HepG2 (cell line): ENCODE results near the gene EFNA2. TPM values are rescaled to one million over a fixed set of nuclear protein-coding genes. Genes with fewer than 3 reads are reported as not detected.

Experiments used
- ATF7 ChIP-seq, 2 experiments: fragments of 450-650 bp in 1 of 2; sonication (generic) in 1 of 2; formaldehyde crosslinking in 1 of 2; IDR thresholded peaks; 2 replicates each; pipeline versions ENCODE4 v1.4.0 to v1.6.1; 2016 to 2020; ENCODE audit warnings: antibody characterized with exemption in 1 of 2, mild to moderate bottlenecking in 1 of 2, missing genetic modification reagents in 1 of 2
- ELF4 ChIP-seq: sonication (generic); formaldehyde crosslinking; IDR thresholded peaks from 2 replicates; pipeline ENCODE4 v1.5.0; 2020; ENCODE audit warnings: missing genetic modification reagents, mild to moderate bottlenecking, moderate library complexity, borderline replicate concordance
- EZH2 ChIP-seq: conservative IDR thresholded peaks from 2 replicates; pipeline ENCODE4 v1.6.1; 2012; ENCODE audit warnings: mild to moderate bottlenecking, low read depth, low read length, moderate library complexity
- KAT8 ChIP-seq: IDR thresholded peaks from 2 replicates; pipeline ENCODE4 v1.6.1; 2016; ENCODE audit warnings: missing genetic modification reagents, missing compliant biosample characterization
- RBFOX2 ChIP-seq: fragments of 200-400 bp; formaldehyde crosslinking; IDR thresholded peaks from 2 replicates; pipeline ENCODE4 v1.6.1; 2017; ENCODE audit warnings: low read depth, mild to moderate bottlenecking, low read length
- RXRA ChIP-seq: sonication (generic); formaldehyde crosslinking; IDR thresholded peaks from 2 replicates; pipeline ENCODE4 v1.5.1; 2020; ENCODE audit warnings: missing genetic modification reagents
- SAP130 ChIP-seq: IDR thresholded peaks from 2 replicates; pipeline ENCODE4 v1.6.1; 2016; ENCODE audit warnings: low read depth
- SP4 ChIP-seq: sonication (generic); formaldehyde crosslinking; IDR thresholded peaks from 2 replicates; pipeline ENCODE4 v1.8.1; 2023; ENCODE audit warnings: mild to moderate bottlenecking, missing genetic modification reagents
- SPEN ChIP-seq: sonication (generic); formaldehyde crosslinking; IDR thresholded peaks from 2 replicates; pipeline ENCODE4 v1.5.1; 2020; ENCODE audit warnings: low read depth, mild to moderate bottlenecking, missing genetic modification reagents
- TAF1 ChIP-seq: sonication (generic); formaldehyde crosslinking; IDR thresholded peaks from 2 replicates; pipeline ENCODE4 v1.4.0; 2020; ENCODE audit warnings: missing genetic modification reagents
- TCF12 ChIP-seq, 2 experiments: fragments of 450-650 bp in 1 of 2; sonication (generic) in 1 of 2; formaldehyde crosslinking in 1 of 2; IDR thresholded peaks; 2 replicates each; pipeline versions ENCODE4 v1.6.1 to v1.8.0; 2017 to 2022; ENCODE audit warnings: antibody characterized with exemption in 1 of 2, mild to moderate bottlenecking in 1 of 2, missing genetic modification reagents in 1 of 2, moderate library complexity in 1 of 2
- ZNF235 ChIP-seq: sonication (generic); formaldehyde crosslinking; IDR thresholded peaks from 2 replicates; pipeline ENCODE4 v1.8.1; 2023; ENCODE audit warnings: mild to moderate bottlenecking, missing genetic modification reagents, borderline replicate concordance
- ZNF296 ChIP-seq: sonication (generic); formaldehyde crosslinking; conservative IDR thresholded peaks from 2 replicates; pipeline ENCODE4 v1.5.0; 2020; ENCODE audit warnings: mild to moderate bottlenecking, missing genetic modification reagents
- ZNF430 ChIP-seq: sonication (generic); formaldehyde crosslinking; IDR thresholded peaks from 2 replicates; pipeline ENCODE4 v1.9.0; 2021; ENCODE audit warnings: mild to moderate bottlenecking, missing genetic modification reagents
- ZNF431 ChIP-seq: sonication (generic); formaldehyde crosslinking; IDR thresholded peaks from 2 replicates; pipeline ENCODE4 v1.9.0; 2022; ENCODE audit warnings: missing genetic modification reagents, low read depth, mild to moderate bottlenecking, borderline replicate concordance
- ZNF839 ChIP-seq: sonication (generic); formaldehyde crosslinking; IDR thresholded peaks from 2 replicates; pipeline ENCODE4 v1.4.0; 2020; ENCODE audit warnings: missing genetic modification reagents, mild to moderate bottlenecking, borderline replicate concordance
- ZSCAN25 ChIP-seq: sonication (generic); formaldehyde crosslinking; IDR thresholded peaks from 2 replicates; pipeline ENCODE4 v1.8.0; 2022; ENCODE audit warnings: mild to moderate bottlenecking, missing genetic modification reagents
- polyA plus RNA-seq, 8 experiments: library from polyadenylated mRNA; depleted of rRNA in 3 of 8; stranded (reverse) in 7 of 8; unstranded in 1 of 8; fragments of >200 nt; fragmentation: Illumina TruSeq in 4 of 8; extraction: Trizol in 4 of 8; gene quantifications; 2 replicates each; pipeline versions ENCODE4 v1.2.1 to v1.2.3, GENCODE V29; 2011 to 2016; ENCODE audit warnings: low read depth in 4 of 8, missing spikeins in 1 of 8, mixed read lengths in 1 of 8; ENCODE audit not compliant: insufficient read depth in 1 of 8
- total RNA-seq, 5 experiments: library from RNA; depleted of rRNA; stranded (reverse); fragments of >200 nt; fragmentation: Illumina TruSeq; extraction: Trizol; gene quantifications; 2 replicates each; pipeline ENCODE4 v1.2.3, GENCODE V29; 2016; ENCODE audit warnings: low read depth in 1 of 5
- TF ChIP-seq, protein P1 (sequence below): sonication (generic); formaldehyde crosslinking; IDR thresholded peaks from 2 replicates; pipeline ENCODE4 v1.4.0; 2020; ENCODE audit warnings: missing genetic modification reagents
- TF ChIP-seq, protein P2 (sequence below): sonication (generic); formaldehyde crosslinking; IDR thresholded peaks from 2 replicates; pipeline ENCODE4 v1.8.0; 2022; ENCODE audit warnings: missing genetic modification reagents, mild to moderate bottlenecking, moderate library complexity, borderline replicate concordance
- TF ChIP-seq, protein P3 (sequence below): sonication (generic); formaldehyde crosslinking; IDR thresholded peaks from 2 replicates; pipeline ENCODE4 v1.4.0; 2020; ENCODE audit warnings: low read depth, missing genetic modification reagents

Gene EFNA2
- total and polyA plus RNA-seq, 2 of the 13 experiments (the other 11 are each of a cell fraction or from before 2014, with no cell fraction given), result 6.0 to 9.9 TPM

DNA sequence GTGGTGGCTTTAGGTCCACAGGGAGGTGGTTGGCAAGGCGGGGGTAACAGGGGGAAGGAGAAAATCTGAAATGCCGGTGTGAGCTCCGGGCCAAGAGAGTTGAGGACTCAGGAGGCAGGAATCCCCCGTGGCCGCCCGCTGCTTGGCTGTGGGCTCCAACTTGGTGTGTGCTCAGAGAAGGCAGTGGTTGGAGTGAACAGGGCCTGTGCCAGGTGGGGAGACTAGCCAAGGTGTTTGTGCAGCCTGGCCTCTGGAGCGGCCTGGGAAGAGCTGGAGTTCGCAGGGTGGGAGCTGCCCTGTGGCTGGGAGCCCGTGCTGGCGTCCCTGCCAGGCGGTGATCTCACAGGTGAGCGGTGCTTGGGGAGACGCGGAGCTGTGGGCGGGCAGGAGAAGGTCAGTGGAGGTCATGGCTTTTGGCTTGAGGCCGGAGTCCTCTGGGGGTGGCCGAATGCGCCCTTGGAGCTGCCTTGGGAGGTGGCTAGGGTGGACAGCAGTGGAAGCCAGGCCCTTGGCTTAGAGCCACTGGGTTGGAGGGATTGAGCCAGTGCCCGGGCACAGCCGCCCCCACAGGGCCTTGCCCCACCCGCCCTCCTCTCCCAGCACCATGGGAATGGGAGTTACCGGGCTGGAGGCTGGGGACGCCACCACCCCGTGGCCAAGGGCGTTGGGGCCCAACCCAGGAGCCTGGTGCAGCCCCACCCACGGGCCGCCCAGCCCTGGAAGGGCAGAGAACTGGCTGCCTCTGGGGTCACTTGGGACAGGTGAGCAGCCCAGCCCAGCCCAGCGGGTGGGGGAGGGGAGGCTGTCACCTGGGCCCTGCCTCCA, 23.7 kb upstream of the EFNA2 start (continued):
- TF ChIP-seq TCF12 (IDR thresholded peaks at IDR 0.05) (no peak), TCF12 (CRISPR knock-in tag; IDR thresholded peaks at IDR 0.05) (0 out of 2 replicates have a peak, but pooled peaks have one; percentile 8), SPEN (CRISPR knock-in tag) (peak; percentile 40; the same call in 1 of the 2 replicates), ZSCAN25 (CRISPR knock-in tag) (no peak; the same call in 1 of the 2 replicates), ATF7 (IDR thresholded peaks at IDR 0.05) (no peak), ATF7 (CRISPR knock-in tag; IDR thresholded peaks at IDR 0.05) (no peak), ZNF839 (CRISPR knock-in tag) (0 out of 2 replicates have a peak, but pooled peaks have one; percentile 44), SAP130 (CRISPR knock-in tag) (peak; percentile 72), RBFOX2 (peak; percentile 71; the same call in 1 of the 2 replicates), EZH2 (no peak), KAT8 (CRISPR knock-in tag) (0 out of 2 replicates have a peak, but pooled peaks have one; percentile 19), SP4 (CRISPR knock-in tag) (0 out of 2 replicates have a peak, but pooled peaks have one; percentile 36), ZNF296 (CRISPR knock-in tag) (peak; percentile 66; the same call in 1 of the 2 replicates), ELF4 (CRISPR knock-in tag) (no peak), ZNF430 (CRISPR knock-in tag) (peak; percentile 43; the same call in 1 of the 2 replicates), TAF1 (CRISPR knock-in tag) (0 out of 2 replicates have a peak, but pooled peaks have one; percentile 19), RXRA (CRISPR knock-in tag) (peak; percentile 89), ZNF431 (CRISPR knock-in tag) (0 out of 2 replicates have a peak, but pooled peaks have one; percentile 57), ZNF235 (CRISPR knock-in tag) (0 out of 2 replicates have a peak, but pooled peaks have one; percentile 8)
- TF ChIP-seq, protein P1, sequence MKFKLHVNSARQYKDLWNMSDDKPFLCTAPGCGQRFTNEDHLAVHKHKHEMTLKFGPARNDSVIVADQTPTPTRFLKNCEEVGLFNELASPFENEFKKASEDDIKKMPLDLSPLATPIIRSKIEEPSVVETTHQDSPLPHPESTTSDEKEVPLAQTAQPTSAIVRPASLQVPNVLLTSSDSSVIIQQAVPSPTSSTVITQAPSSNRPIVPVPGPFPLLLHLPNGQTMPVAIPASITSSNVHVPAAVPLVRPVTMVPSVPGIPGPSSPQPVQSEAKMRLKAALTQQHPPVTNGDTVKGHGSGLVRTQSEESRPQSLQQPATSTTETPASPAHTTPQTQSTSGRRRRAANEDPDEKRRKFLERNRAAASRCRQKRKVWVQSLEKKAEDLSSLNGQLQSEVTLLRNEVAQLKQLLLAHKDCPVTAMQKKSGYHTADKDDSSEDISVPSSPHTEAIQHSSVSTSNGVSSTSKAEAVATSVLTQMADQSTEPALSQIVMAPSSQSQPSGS (CRISPR knock-in tag), result peak; percentile 21; the same call in 1 of the 2 replicates
- TF ChIP-seq, protein P2, sequence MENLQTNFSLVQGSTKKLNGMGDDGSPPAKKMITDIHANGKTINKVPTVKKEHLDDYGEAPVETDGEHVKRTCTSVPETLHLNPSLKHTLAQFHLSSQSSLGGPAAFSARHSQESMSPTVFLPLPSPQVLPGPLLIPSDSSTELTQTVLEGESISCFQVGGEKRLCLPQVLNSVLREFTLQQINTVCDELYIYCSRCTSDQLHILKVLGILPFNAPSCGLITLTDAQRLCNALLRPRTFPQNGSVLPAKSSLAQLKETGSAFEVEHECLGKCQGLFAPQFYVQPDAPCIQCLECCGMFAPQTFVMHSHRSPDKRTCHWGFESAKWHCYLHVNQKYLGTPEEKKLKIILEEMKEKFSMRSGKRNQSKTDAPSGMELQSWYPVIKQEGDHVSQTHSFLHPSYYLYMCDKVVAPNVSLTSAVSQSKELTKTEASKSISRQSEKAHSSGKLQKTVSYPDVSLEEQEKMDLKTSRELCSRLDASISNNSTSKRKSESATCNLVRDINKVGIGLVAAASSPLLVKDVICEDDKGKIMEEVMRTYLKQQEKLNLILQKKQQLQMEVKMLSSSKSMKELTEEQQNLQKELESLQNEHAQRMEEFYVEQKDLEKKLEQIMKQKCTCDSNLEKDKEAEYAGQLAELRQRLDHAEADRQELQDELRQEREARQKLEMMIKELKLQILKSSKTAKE (CRISPR knock-in tag), result 0 out of 2 replicates have a peak, but pooled peaks have one; percentile 17
- TF ChIP-seq, protein P3, sequence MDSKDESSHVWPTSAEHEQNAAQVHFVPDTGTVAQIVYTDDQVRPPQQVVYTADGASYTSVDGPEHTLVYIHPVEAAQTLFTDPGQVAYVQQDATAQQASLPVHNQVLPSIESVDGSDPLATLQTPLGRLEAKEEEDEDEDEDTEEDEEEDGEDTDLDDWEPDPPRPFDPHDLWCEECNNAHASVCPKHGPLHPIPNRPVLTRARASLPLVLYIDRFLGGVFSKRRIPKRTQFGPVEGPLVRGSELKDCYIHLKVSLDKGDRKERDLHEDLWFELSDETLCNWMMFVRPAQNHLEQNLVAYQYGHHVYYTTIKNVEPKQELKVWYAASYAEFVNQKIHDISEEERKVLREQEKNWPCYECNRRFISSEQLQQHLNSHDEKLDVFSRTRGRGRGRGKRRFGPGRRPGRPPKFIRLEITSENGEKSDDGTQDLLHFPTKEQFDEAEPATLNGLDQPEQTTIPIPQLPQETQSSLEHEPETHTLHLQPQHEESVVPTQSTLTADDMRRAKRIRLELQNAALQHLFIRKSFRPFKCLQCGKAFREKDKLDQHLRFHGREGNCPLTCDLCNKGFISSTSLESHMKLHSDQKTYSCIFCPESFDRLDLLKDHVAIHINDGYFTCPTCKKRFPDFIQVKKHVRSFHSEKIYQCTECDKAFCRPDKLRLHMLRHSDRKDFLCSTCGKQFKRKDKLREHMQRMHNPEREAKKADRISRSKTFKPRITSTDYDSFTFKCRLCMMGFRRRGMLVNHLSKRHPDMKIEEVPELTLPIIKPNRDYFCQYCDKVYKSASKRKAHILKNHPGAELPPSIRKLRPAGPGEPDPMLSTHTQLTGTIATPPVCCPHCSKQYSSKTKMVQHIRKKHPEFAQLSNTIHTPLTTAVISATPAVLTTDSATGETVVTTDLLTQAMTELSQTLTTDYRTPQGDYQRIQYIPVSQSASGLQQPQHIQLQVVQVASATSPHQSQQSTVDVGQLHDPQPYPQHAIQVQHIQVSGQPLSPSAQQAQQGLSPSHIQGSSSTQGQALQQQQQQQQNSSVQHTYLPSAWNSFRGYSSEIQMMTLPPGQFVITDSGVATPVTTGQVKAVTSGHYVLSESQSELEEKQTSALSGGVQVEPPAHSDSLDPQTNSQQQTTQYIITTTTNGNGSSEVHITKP (CRISPR knock-in tag), result 0 out of 2 replicates have a peak, but pooled peaks have one; percentile 14
